ENCODE data around the gene LRRC55.

LRRC55 gene

GRCh38 chr11:57235761-57236703 is 54.3 kb downstream of the LRRC55 start:
- no peak for DNase-seq (ENCODE audit: low read depth in 2 of 3, low spot score in 1 of 3)

GRCh38 chr11:57237204-57237681 is 55.5 kb downstream of the LRRC55 start, which contains the start of gene APLNR:
Gene APLNR (minus strand): TSS chr11:57237250. CDS start chr11:57237004, 246 bp downstream.
- no peak for DNase-seq (ENCODE audit: low read depth in 2 of 3, low spot score in 1 of 3)

- no peak for DNase-seq (ENCODE audit: low read depth in 2 of 3, low spot score in 1 of 3)
These were observed 57.6 kb downstream of the LRRC55 start for GRCh38 chr11:57239348-57239747.

- DNase-seq (ENCODE audit: low read depth in 2 of 3, low spot score in 1 of 3) = no peak
These were observed 58.3 kb downstream of the LRRC55 start for GRCh38 chr11:57240007-57240406.

- DNase-seq (ENCODE audit: low read depth in 2 of 3, low spot score in 1 of 3) = no peak
These were observed 59.0 kb downstream of the LRRC55 start for GRCh38 chr11:57240757-57241156.

Data from stimulated activated CD4-positive, alpha-beta T cell treated with anti-CD3 and anti-CD28 coated beads, Interleukin-12 subunit alpha, Interleukin-12 subunit beta, amount 100 ng/mL, for 48 hours (primary cell).